ENCODE data around the gene PGBD2.

The PGBD2 gene

GRCh38 chr1:248906009-248906752, at the start of gene PGBD2:
PGBD2 (plus strand) TSS chr1:248906235; CDS start chr1:248913863, 7,628 bp downstream.
- H3K4me1 ChIP-seq (ENCODE audit: low read depth, poor library complexity, severe bottlenecking) = peaks cover 43% of the 10 kb centered on the region

GRCh38 chr1:248857201-248857600, 48.8 kb upstream of the PGBD2 start:
- no peaks in the 10 kb centered on the region for H3K27me3 ChIP-seq (ENCODE audit: insufficient read depth, low read depth)
- peak overlapping the region; percentile 89 for H3K27ac ChIP-seq
- H4K20me1 ChIP-seq (ENCODE audit: insufficient read depth) = no peaks in the 10 kb centered on the region
- H2AFZ ChIP-seq (ENCODE audit: low read depth) = peak overlapping the region; percentile 77
- TF ChIP-seq CTCF (conservative IDR thresholded peaks at IDR 0.05; ENCODE audit: low read depth, low read length) = no peak
- H3K36me3 ChIP-seq (ENCODE audit: insufficient read depth) = no peaks in the 10 kb centered on the region
- peaks cover 13% of the 10 kb centered on the region for H3K79me2 ChIP-seq (ENCODE audit: insufficient read depth, low read depth)
- peak overlapping the region; percentile 91; the same call in 1 of the 2 replicates for H3K9ac ChIP-seq
- no peak overlapping the region for H3K4me3 ChIP-seq (IDR thresholded peaks at IDR 0.05; ENCODE audit: insufficient read depth, low read depth, low read length)
- peak overlapping the region; percentile 91 for H3K4me2 ChIP-seq
- H3K4me1 ChIP-seq (ENCODE audit: low read depth, poor library complexity, severe bottlenecking) = peaks cover 14% of the 10 kb centered on the region

More at GRCh38 chr1:248906009-248906752, at the start of gene PGBD2:
- Histone ChIP-seq H2AFZ (ENCODE audit: low read depth) (peak within 1 kb of the TSS; percentile 86), H3K27ac (peak within 1 kb of the TSS; percentile 79), H3K9ac (peak within 1 kb of the TSS; percentile 75), H3K79me2 (ENCODE audit: insufficient read depth, low read depth) (peaks cover 35% of the 10 kb centered on the region; the same call in 1 of the 2 replicates), H3K27me3 (ENCODE audit: insufficient read depth, low read depth) (no peaks in the 10 kb centered on the region), H3K4me3 (IDR thresholded peaks at IDR 0.05; ENCODE audit: insufficient read depth, low read depth, low read length) (peak within 1 kb of the TSS; percentile 91), H4K20me1 (ENCODE audit: insufficient read depth) (no peaks in the 10 kb centered on the region), H3K4me2 (peak within 1 kb of the TSS; percentile 99), H3K36me3 (ENCODE audit: insufficient read depth) (no peaks in the 10 kb centered on the region)
- peak; percentile 71 for TF ChIP-seq CTCF (conservative IDR thresholded peaks at IDR 0.05; ENCODE audit: low read depth, low read length)

- H3K4me1 ChIP-seq (ENCODE audit: low read depth, poor library complexity, severe bottlenecking) = peaks cover 18% of the 10 kb centered on the region
- peaks cover 13% of the 10 kb centered on the region for H3K79me2 ChIP-seq (ENCODE audit: insufficient read depth, low read depth)
- H3K9ac ChIP-seq = peak overlapping the region; percentile 91
- H3K27ac ChIP-seq = peak overlapping the region; percentile 89
- no peaks in the 10 kb centered on the region for H4K20me1 ChIP-seq (ENCODE audit: insufficient read depth)
- H3K36me3 ChIP-seq (ENCODE audit: insufficient read depth) = no peaks in the 10 kb centered on the region
- H3K4me3 ChIP-seq (IDR thresholded peaks at IDR 0.05; ENCODE audit: insufficient read depth, low read depth, low read length) = no peak overlapping the region
- TF ChIP-seq CTCF (conservative IDR thresholded peaks at IDR 0.05; ENCODE audit: low read depth, low read length) = no peak
- peak overlapping the region; percentile 91 for H3K4me2 ChIP-seq
- peak overlapping the region; percentile 77 for H2AFZ ChIP-seq (ENCODE audit: low read depth)
- no peaks in the 10 kb centered on the region for H3K27me3 ChIP-seq (ENCODE audit: insufficient read depth, low read depth)
Observed at GRCh38 chr1:248857749-248858095, 48.3 kb upstream of the PGBD2 start.

GRCh38 chr1:248858096-248858890, 47.7 kb upstream of the PGBD2 start:
- Histone ChIP-seq H3K27ac (peak overlapping the region; percentile 89), H3K36me3 (ENCODE audit: insufficient read depth) (no peaks in the 10 kb centered on the region), H3K9ac (peak overlapping the region; percentile 91), H2AFZ (ENCODE audit: low read depth) (peak overlapping the region; percentile 77), H3K79me2 (ENCODE audit: insufficient read depth, low read depth) (peaks cover 13% of the 10 kb centered on the region), H4K20me1 (ENCODE audit: insufficient read depth) (no peaks in the 10 kb centered on the region), H3K4me2 (peak overlapping the region; percentile 91), H3K27me3 (ENCODE audit: insufficient read depth, low read depth) (no peaks in the 10 kb centered on the region), H3K4me1 (ENCODE audit: low read depth, poor library complexity, severe bottlenecking) (peaks cover 19% of the 10 kb centered on the region), H3K4me3 (IDR thresholded peaks at IDR 0.05; ENCODE audit: insufficient read depth, low read depth, low read length) (no peak overlapping the region)
- TF ChIP-seq CTCF (conservative IDR thresholded peaks at IDR 0.05; ENCODE audit: low read depth, low read length) = peak; percentile 72; the same call in 1 of the 2 replicates
